Measurements from ENCODE around the gene BBLN.

DNA sequence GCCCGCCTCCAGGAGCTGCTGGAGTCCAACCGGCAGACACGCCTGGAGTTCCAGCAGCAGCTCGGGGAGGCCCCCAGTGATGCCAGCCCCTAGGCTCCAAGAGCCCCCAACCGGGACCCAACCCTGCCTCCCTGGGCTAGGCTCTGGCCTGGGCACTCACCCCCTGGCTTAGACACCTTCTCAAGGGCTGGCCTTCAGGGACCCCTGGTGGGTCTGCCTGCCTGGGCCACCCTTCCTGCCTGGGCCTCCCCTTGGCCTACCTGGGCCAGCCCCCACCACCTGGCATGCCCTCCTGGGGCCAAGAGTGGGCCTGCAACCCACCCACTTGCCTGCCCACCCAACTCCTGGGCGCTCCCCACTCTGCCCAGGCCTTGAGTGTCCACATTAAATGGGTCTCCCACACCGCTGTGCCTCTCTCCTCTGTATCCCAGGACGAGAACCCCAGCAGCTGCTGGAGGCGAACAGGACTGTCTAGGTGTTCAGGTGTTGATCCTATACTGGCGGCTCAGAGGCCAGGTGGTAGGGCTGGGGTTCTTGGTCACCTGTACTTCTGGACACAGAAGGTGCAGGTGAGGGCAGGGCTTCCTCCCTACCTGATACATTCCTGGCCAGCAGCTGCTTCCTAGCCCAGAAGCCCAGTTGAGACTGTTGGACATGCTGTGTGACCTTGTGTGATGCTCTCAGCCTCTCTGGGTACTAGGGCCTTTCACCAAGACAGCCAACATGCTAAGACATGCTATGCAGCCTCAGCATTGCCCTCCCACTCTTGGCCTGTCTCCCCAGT is 3.6 kb downstream of the BBLN start:
- no peak for TF ChIP-seq GATA3 (IDR thresholded peaks at IDR 0.05; ENCODE audit: low read depth, low read length)
- no peak for TF ChIP-seq GATA2 (IDR thresholded peaks at IDR 0.05; ENCODE audit: low read depth, low read length)

Measured in SH-SY5Y (cell line).